Measurements from ENCODE around the gene NR1D2.

GRCh38 chr3:23984934-23985333 lies 39.8 kb downstream of the NR1D2 start:
- no peak for TF ChIP-seq CTCF (IDR thresholded peaks at IDR 0.05)
- TF ChIP-seq POLR2AphosphoS5 (IDR thresholded peaks at IDR 0.05), result no peak
- TF ChIP-seq EP300 (IDR thresholded peaks at IDR 0.05), result no peak

All from stomach (tissue), 4 donors.